Hepatocyte (in vitro differentiated cells): ENCODE results near the gene PHGDH.

Experiments
- EZH2 ChIP-seq: fragments of 200-600 bp; sonication (generic); IDR thresholded peaks from 2 replicates; pipeline ENCODE4 v1.6.1; 2016; ENCODE audit warnings: antibody characterized with exemption, mild to moderate bottlenecking, borderline replicate concordance
- TF ChIP-seq, protein P1 (sequence below): fragments of 200-600 bp; sonication (generic); IDR thresholded peaks from 2 replicates; pipeline ENCODE4 v1.5.1; 2016; ENCODE audit warnings: antibody characterized with exemption, mild to moderate bottlenecking; ENCODE audit not compliant: poor library complexity

DNA sequence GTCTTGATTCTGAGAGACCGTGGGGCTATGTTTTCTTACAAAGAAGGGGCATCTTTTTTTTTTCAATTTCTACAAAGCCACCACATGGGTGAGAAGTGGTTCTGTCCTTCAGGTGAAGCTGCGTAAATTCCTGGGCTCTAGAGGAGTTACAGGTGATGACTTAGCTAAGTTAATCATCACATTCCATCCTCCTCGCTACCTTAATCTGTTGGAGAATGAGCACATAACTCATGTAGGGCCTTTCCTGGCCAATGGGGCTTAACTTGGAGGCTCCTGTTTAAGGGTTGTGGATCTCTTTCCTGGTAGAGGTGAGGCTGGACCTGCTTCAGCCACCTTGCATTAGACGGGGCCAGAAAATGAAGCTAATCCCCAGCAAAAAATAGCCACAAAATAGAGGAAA is 79.6 kb downstream of the PHGDH start:
- TF ChIP-seq, protein P1, sequence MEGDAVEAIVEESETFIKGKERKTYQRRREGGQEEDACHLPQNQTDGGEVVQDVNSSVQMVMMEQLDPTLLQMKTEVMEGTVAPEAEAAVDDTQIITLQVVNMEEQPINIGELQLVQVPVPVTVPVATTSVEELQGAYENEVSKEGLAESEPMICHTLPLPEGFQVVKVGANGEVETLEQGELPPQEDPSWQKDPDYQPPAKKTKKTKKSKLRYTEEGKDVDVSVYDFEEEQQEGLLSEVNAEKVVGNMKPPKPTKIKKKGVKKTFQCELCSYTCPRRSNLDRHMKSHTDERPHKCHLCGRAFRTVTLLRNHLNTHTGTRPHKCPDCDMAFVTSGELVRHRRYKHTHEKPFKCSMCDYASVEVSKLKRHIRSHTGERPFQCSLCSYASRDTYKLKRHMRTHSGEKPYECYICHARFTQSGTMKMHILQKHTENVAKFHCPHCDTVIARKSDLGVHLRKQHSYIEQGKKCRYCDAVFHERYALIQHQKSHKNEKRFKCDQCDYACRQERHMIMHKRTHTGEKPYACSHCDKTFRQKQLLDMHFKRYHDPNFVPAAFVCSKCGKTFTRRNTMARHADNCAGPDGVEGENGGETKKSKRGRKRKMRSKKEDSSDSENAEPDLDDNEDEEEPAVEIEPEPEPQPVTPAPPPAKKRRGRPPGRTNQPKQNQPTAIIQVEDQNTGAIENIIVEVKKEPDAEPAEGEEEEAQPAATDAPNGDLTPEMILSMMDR: no peak
- no peak for TF ChIP-seq EZH2
